PFSK-1 (cell line): ENCODE measurements around the gene NPAS1.

Experiments used
- FOXP2 ChIP-seq: optimal IDR thresholded peaks from 2 replicates; pipeline ENCODE3; 2011; ENCODE audit warnings: borderline replicate concordance, control low read depth, inconsistent platforms; ENCODE audit not compliant: insufficient read depth; ENCODE audit errors: extremely low read length, extremely low read depth
- POLR2AphosphoS5 ChIP-seq: IDR thresholded peaks from 2 replicates; pipeline ENCODE4 v1.6.1; 2012; ENCODE audit warnings: low read depth, mild to moderate bottlenecking, control low read depth, low read length, moderate library complexity
- REST ChIP-seq, 2 experiments: IDR thresholded peaks; 2 replicates each; pipeline versions ENCODE4 v1.6.1 to v1.8.0; 2011 to 2012; ENCODE audit warnings: low read depth in 2 of 2, low read length in 2 of 2, control low read depth in 1 of 2, inconsistent platforms in 1 of 2, mild to moderate bottlenecking in 1 of 2, moderate library complexity in 1 of 2; ENCODE audit not compliant: insufficient read depth in 1 of 2
- SIN3A ChIP-seq: IDR thresholded peaks from 2 replicates; pipeline ENCODE4 v1.6.1; 2012; ENCODE audit warnings: mild to moderate bottlenecking, low read length, moderate library complexity, borderline replicate concordance; ENCODE audit not compliant: insufficient read depth
- TAF1 ChIP-seq: IDR thresholded peaks from 2 replicates; pipeline ENCODE4 v1.6.1; 2012; ENCODE audit warnings: low read length, control low read depth, borderline replicate concordance; ENCODE audit not compliant: insufficient read depth

NPAS1 gene

GRCh38 chr19:47005873-47006272 is 13.8 kb upstream of the NPAS1 start:
- TF ChIP-seq REST (IDR thresholded peaks at IDR 0.05; ENCODE audit: insufficient read depth in 1 of 2, low read depth in 2 of 2, low read length in 2 of 2) (no peak), FOXP2 (no peak), POLR2AphosphoS5 (0 out of 2 replicates have a peak, but pooled peaks have one; percentile 20), SIN3A (no peak)

GRCh38 chr19:47006496-47006895 is 13.1 kb upstream of the NPAS1 start:
- TF ChIP-seq REST (IDR thresholded peaks at IDR 0.05; ENCODE audit: insufficient read depth in 1 of 2, low read depth in 2 of 2, low read length in 2 of 2): no peak
- no peak for TF ChIP-seq POLR2AphosphoS5
- no peak for TF ChIP-seq SIN3A
- no peak for TF ChIP-seq FOXP2
- TF ChIP-seq TAF1: no peak

- TF ChIP-seq SIN3A: no peak
- TF ChIP-seq REST (IDR thresholded peaks at IDR 0.05; ENCODE audit: insufficient read depth in 1 of 2, low read depth in 2 of 2, low read length in 2 of 2): no peak
- no peak for TF ChIP-seq POLR2AphosphoS5
- TF ChIP-seq FOXP2: no peak
- no peak for TF ChIP-seq TAF1
These were observed 7.0 kb upstream of the NPAS1 start for GRCh38 chr19:47012617-47013016.

- TF ChIP-seq FOXP2: peak; percentile 50
- no peak for TF ChIP-seq SIN3A
- no peak for TF ChIP-seq TAF1
- TF ChIP-seq REST (IDR thresholded peaks at IDR 0.05; ENCODE audit: insufficient read depth in 1 of 2, low read depth in 2 of 2, low read length in 2 of 2): no peak
- TF ChIP-seq POLR2AphosphoS5: no peak
These were observed 6.6 kb upstream of the NPAS1 start for GRCh38 chr19:47013041-47013517.

- TF ChIP-seq TAF1 (no peak), SIN3A (no peak), POLR2AphosphoS5 (no peak), REST (IDR thresholded peaks at IDR 0.05; ENCODE audit: insufficient read depth in 1 of 2, low read depth in 2 of 2, low read length in 2 of 2) (no peak), FOXP2 (no peak)
These were observed 714 bp upstream of the NPAS1 start for GRCh38 chr19:47018923-47019322.
